Sigmoid colon (tissue), 7 donors: ENCODE results near the gene FAM200B. TPM values are rescaled to one million over a fixed set of nuclear protein-coding genes. Genes with fewer than 3 reads are reported as not detected.

Source experiments
- DNase-seq: peaks from one replicate; pipeline ENCODE4 v3.0.0-alpha.2; 2019
- H3K27ac ChIP-seq, 4 donors: fragments of 200-600 bp; sonication (generic); one replicate each; pipeline ENCODE4 v1.5.1; 2016 to 2019; ENCODE audit warnings: mild to moderate bottlenecking in 1 of 4
- H3K27me3 ChIP-seq, 3 donors: fragments of 200-600 bp; sonication (generic); one replicate each; pipeline ENCODE4 v1.5.1; 2019; ENCODE audit warnings: mild to moderate bottlenecking in 1 of 3
- H3K36me3 ChIP-seq, 4 donors: fragments of 200-600 bp; sonication (generic); one replicate each; pipeline ENCODE4 v1.5.1; 2016 to 2019
- H3K4me1 ChIP-seq, 4 donors: fragments of 200-600 bp; sonication (generic); one replicate each; pipeline ENCODE4 v1.5.1; 2017 to 2019
- H3K4me3 ChIP-seq, 4 donors: fragments of 200-600 bp; sonication (generic); one replicate each; pipeline ENCODE4 v1.5.1; 2017 to 2019; ENCODE audit warnings: mild to moderate bottlenecking in 2 of 4, moderate library complexity in 1 of 4
- H3K9me3 ChIP-seq, 4 donors: fragments of 200-600 bp in 3 of 4; sonication (generic) in 3 of 4; one replicate each; pipeline versions ENCODE4 v1.5.1 to v1.6.1; 2013 to 2019
- CTCF ChIP-seq, 4 experiments: fragments of 450-650 bp in 3 of 4; fragments of 200-600 bp in 1 of 4; IDR thresholded peaks; one replicate each; pipeline ENCODE4 v1.5.1; 2016 to 2019; ENCODE audit warnings: antibody characterized with exemption in 4 of 4, mild to moderate bottlenecking in 3 of 4, moderate library complexity in 2 of 4
- EP300 ChIP-seq, 4 donors: sonication (generic); formaldehyde crosslinking; IDR thresholded peaks; one replicate each; pipeline ENCODE4 v1.6.1; 2017; ENCODE audit warnings: antibody characterized with exemption in 4 of 4
- POLR2A ChIP-seq, 2 donors: fragments of 450-650 bp; IDR thresholded peaks; one replicate each; pipeline ENCODE4 v1.6.1; 2016; ENCODE audit warnings: antibody characterized with exemption in 2 of 2, mild to moderate bottlenecking in 2 of 2, moderate library complexity in 2 of 2
- POLR2AphosphoS5 ChIP-seq, 4 donors: sonication (generic); formaldehyde crosslinking; IDR thresholded peaks; one replicate each; pipeline ENCODE4 v1.6.1; 2017; ENCODE audit warnings: antibody characterized with exemption in 4 of 4
- WGBS, 2 donors: extraction: QIAGEN DNeasy Blood & Tissue Kit; methylation state at CpG; one replicate each; pipeline ENCODE4 v1.1.7; 2013; 5-methylcytosine and 5-hydroxymethylcytosine counted together
- intact Hi-C: fragments of 100-400 bp; cut with DNase I; formaldehyde crosslinking; loops from one replicate; pipeline ENCODE4 v1.15.1; 2023
- polyA plus RNA-seq, 3 donors: library from polyadenylated mRNA; stranded (reverse); fragments of 200-250 nt; gene quantifications; one replicate each; pipeline ENCODE4 v1.2.3, GENCODE V29; 2013
- total RNA-seq, 4 donors: library from RNA; depleted of rRNA; stranded (reverse); fragments of >200 nt; gene quantifications; one replicate each; pipeline ENCODE4 v1.1.0, GENCODE V29; 2016
- donor health status: healthy with polysubstance abuse.
- donor health status: Bipolar disorder and iron deficiency.
- donor health status: healthy.

The FAM200B gene
- total and polyA plus RNA-seq, 7 donors, result 36.4 to 105 (median 87.9) TPM

GRCh38 chr4:15665753-15666365 is 15.8 kb upstream of the FAM200B start:
- H3K36me3 ChIP-seq, result no peaks in the 10 kb centered on the region
- WGBS, 2 donors, result 61 to 75% methylated on average over 3 of the region's 3 CpGs
- H3K27ac ChIP-seq, result peak overlapping the region in 2 of 4 donors; percentile 17 to 35
- intact Hi-C loops, result no loop called here
- no peaks in the 10 kb centered on the region for H3K9me3 ChIP-seq
- no peaks in the 10 kb centered on the region for H3K4me1 ChIP-seq
- no peaks in the 10 kb centered on the region for H3K27me3 ChIP-seq
- TF ChIP-seq POLR2A (IDR thresholded peaks at IDR 0.05), result no peak
- peak in 1 of 4 donors; percentile 38 for TF ChIP-seq POLR2AphosphoS5 (IDR thresholded peaks at IDR 0.05)
- H3K4me3 ChIP-seq, result no peak overlapping the region
- no peak for DNase-seq

GRCh38 chr4:15667006-15667405 is 14.6 kb upstream of the FAM200B start:
- 89 to 93% methylated on average over 4 of the region's 4 CpGs for WGBS, 2 donors
- no peaks in the 10 kb centered on the region for H3K4me1 ChIP-seq
- intact Hi-C loops, result no loop called here
- TF ChIP-seq EP300 (IDR thresholded peaks at IDR 0.05), result no peak
- TF ChIP-seq POLR2A (IDR thresholded peaks at IDR 0.05), result no peak
- no peak for TF ChIP-seq CTCF (IDR thresholded peaks at IDR 0.05)
- TF ChIP-seq POLR2AphosphoS5 (IDR thresholded peaks at IDR 0.05), result no peak
- no peaks in the 10 kb centered on the region for H3K9me3 ChIP-seq
- no peak overlapping the region for H3K4me3 ChIP-seq
- DNase-seq, result no peak
- H3K27me3 ChIP-seq, result no peaks in the 10 kb centered on the region
- H3K36me3 ChIP-seq, result no peaks in the 10 kb centered on the region
- no peak overlapping the region for H3K27ac ChIP-seq

- WGBS, 2 donors, result 63 to 92% methylated on average over 1 of the region's 1 CpG
- TF ChIP-seq POLR2AphosphoS5 (IDR thresholded peaks at IDR 0.05), result no peak
- TF ChIP-seq POLR2A (IDR thresholded peaks at IDR 0.05), result no peak
- TF ChIP-seq EP300 (IDR thresholded peaks at IDR 0.05), result no peak
- TF ChIP-seq CTCF (IDR thresholded peaks at IDR 0.05), result no peak
- no peaks in the 10 kb centered on the region for H3K27me3 ChIP-seq
- H3K4me1 ChIP-seq, result no peaks in the 10 kb centered on the region
- intact Hi-C loops, result no loop called here
- no peak overlapping the region for H3K4me3 ChIP-seq
- no peaks in the 10 kb centered on the region for H3K36me3 ChIP-seq
- DNase-seq, result no peak
- no peak overlapping the region for H3K27ac ChIP-seq
- H3K9me3 ChIP-seq, result no peaks in the 10 kb centered on the region
These were observed 12.8 kb upstream of the FAM200B start for GRCh38 chr4:15668566-15669435.

- H3K9me3 ChIP-seq, result no peaks in the 10 kb centered on the region
- TF ChIP-seq CTCF (IDR thresholded peaks at IDR 0.05) (no peak), POLR2A (IDR thresholded peaks at IDR 0.05) (no peak), POLR2AphosphoS5 (IDR thresholded peaks at IDR 0.05) (no peak), EP300 (IDR thresholded peaks at IDR 0.05) (no peak)
- no peak overlapping the region for H3K27ac ChIP-seq
- H3K4me3 ChIP-seq, result no peak overlapping the region
- no peak for DNase-seq
- H3K36me3 ChIP-seq, result no peaks in the 10 kb centered on the region
- whole genome bisulfite sequencing, 2 donors, result 71 to 98% methylated on average over 3 of the region's 3 CpGs
- no peaks in the 10 kb centered on the region for H3K4me1 ChIP-seq
- intact Hi-C loops, result no loop called here
- no peaks in the 10 kb centered on the region for H3K27me3 ChIP-seq
These were observed 11.1 kb upstream of the FAM200B start for GRCh38 chr4:15670576-15670975.

GRCh38 chr4:15672101-15672500 is 9.5 kb upstream of the FAM200B start:
- no peaks in the 10 kb centered on the region for H3K36me3 ChIP-seq
- intact Hi-C loops, result no loop called here
- TF ChIP-seq EP300 (IDR thresholded peaks at IDR 0.05), result no peak
- no peak for TF ChIP-seq CTCF (IDR thresholded peaks at IDR 0.05)
- TF ChIP-seq POLR2AphosphoS5 (IDR thresholded peaks at IDR 0.05), result no peak
- no peak for TF ChIP-seq POLR2A (IDR thresholded peaks at IDR 0.05)
- 96 to 97% methylated on average over 3 of the region's 3 CpGs for WGBS, 2 donors
- no peak overlapping the region for H3K4me3 ChIP-seq
- H3K27me3 ChIP-seq, result no peaks in the 10 kb centered on the region
- H3K4me1 ChIP-seq, result no peaks in the 10 kb centered on the region
- H3K27ac ChIP-seq, result no peak overlapping the region
- H3K9me3 ChIP-seq, result no peaks in the 10 kb centered on the region
- DNase-seq, result no peak
